ENCODE results near the gene KCNS1. TPM values are rescaled to one million over a fixed set of nuclear protein-coding genes. Genes with fewer than 3 reads are reported as not detected.

The KCNS1 gene
- polyA plus RNA-seq, 1 donor (not counting 4 experiments of a cell fraction or from before 2014, with no cell fraction given): 1.5 TPM

- H3K27ac ChIP-seq (ENCODE audit: control insufficient read depth, insufficient read depth, low read length): peak overlapping the region; percentile 37
Observed at GRCh38 chr20:45105317-45105716, 4.4 kb upstream of the KCNS1 start.

GRCh38 chr20:45104786-45105185, 3.9 kb upstream of the KCNS1 start:
- no peak overlapping the region for H2AFZ ChIP-seq (ENCODE audit: control insufficient read depth, low read length)
- FAIRE-seq (peak; percentile 80), DNase-seq (ENCODE audit: low read depth, low spot score) (peak; percentile 87)
- peaks cover 29% of the 10 kb centered on the region for H3K4me1 ChIP-seq (ENCODE audit: control insufficient read depth, extremely low read depth, insufficient read depth, low read length)
- no peak overlapping the region for H3K9ac ChIP-seq (ENCODE audit: control insufficient read depth, extremely low read depth, insufficient read depth, low read length)
- no peaks in the 10 kb centered on the region for H3K79me2 ChIP-seq (ENCODE audit: control insufficient read depth, insufficient read depth, low read length)
- H3K4me3 ChIP-seq (ENCODE audit: control insufficient read depth in 2 of 3, extremely low read depth in 1 of 3, insufficient read depth in 2 of 3, low read depth in 1 of 3, low read length in 3 of 3): no peak overlapping the region
- H3K9me3 ChIP-seq (ENCODE audit: control insufficient read depth, low read depth, low read length): no peaks in the 10 kb centered on the region
- H3K36me3 ChIP-seq (ENCODE audit: control insufficient read depth in 2 of 2, extremely low read depth in 1 of 2, insufficient read depth in 2 of 2, low read length in 2 of 2): no peaks in the 10 kb centered on the region
- TF ChIP-seq, protein P1, sequence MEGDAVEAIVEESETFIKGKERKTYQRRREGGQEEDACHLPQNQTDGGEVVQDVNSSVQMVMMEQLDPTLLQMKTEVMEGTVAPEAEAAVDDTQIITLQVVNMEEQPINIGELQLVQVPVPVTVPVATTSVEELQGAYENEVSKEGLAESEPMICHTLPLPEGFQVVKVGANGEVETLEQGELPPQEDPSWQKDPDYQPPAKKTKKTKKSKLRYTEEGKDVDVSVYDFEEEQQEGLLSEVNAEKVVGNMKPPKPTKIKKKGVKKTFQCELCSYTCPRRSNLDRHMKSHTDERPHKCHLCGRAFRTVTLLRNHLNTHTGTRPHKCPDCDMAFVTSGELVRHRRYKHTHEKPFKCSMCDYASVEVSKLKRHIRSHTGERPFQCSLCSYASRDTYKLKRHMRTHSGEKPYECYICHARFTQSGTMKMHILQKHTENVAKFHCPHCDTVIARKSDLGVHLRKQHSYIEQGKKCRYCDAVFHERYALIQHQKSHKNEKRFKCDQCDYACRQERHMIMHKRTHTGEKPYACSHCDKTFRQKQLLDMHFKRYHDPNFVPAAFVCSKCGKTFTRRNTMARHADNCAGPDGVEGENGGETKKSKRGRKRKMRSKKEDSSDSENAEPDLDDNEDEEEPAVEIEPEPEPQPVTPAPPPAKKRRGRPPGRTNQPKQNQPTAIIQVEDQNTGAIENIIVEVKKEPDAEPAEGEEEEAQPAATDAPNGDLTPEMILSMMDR (optimal IDR thresholded peaks at IDR 0.05 in 1 of 3, IDR thresholded peaks at IDR 0.05 in 1 of 3, conservative IDR thresholded peaks at IDR 0.05 in 1 of 3; ENCODE audit: extremely low read depth in 1 of 3, insufficient read depth in 2 of 3, low read length in 3 of 3): no peak
- TF ChIP-seq EZH2 (IDR thresholded peaks at IDR 0.05; ENCODE audit: low read length): no peak
- H3K27me3 ChIP-seq (ENCODE audit: control insufficient read depth, extremely low read depth, insufficient read depth, low read length): no peaks in the 10 kb centered on the region
- H3K9me1 ChIP-seq (ENCODE audit: control insufficient read depth, extremely low read depth, insufficient read depth, low read length): no peaks in the 10 kb centered on the region
- peak overlapping the region; percentile 19 for H3K4me2 ChIP-seq (ENCODE audit: control insufficient read depth, extremely low read depth, insufficient read depth, low read depth, low read length)
- no peaks in the 10 kb centered on the region for H4K20me1 ChIP-seq (ENCODE audit: control insufficient read depth, extremely low read depth, insufficient read depth, low read length)
- peak overlapping the region; percentile 37 for H3K27ac ChIP-seq (ENCODE audit: control insufficient read depth, insufficient read depth, low read length)
- dilution Hi-C loops (cut with MboI; ENCODE audit: extremely low pct_ligation_motif_present, low sequenced_read_pairs): no loop called here

More at GRCh38 chr20:45105317-45105716, 4.4 kb upstream of the KCNS1 start:
- peak overlapping the region; percentile 42 for H3K4me2 ChIP-seq (ENCODE audit: control insufficient read depth, extremely low read depth, insufficient read depth, low read depth, low read length)
- no peak for FAIRE-seq
- no peak overlapping the region for H3K9ac ChIP-seq (ENCODE audit: control insufficient read depth, extremely low read depth, insufficient read depth, low read length)
- DNase-seq (ENCODE audit: low read depth, low spot score): no peak
- H3K9me1 ChIP-seq (ENCODE audit: control insufficient read depth, extremely low read depth, insufficient read depth, low read length): no peaks in the 10 kb centered on the region
- dilution Hi-C loops (cut with MboI; ENCODE audit: extremely low pct_ligation_motif_present, low sequenced_read_pairs): no loop called here
- H4K20me1 ChIP-seq (ENCODE audit: control insufficient read depth, extremely low read depth, insufficient read depth, low read length): no peaks in the 10 kb centered on the region
- no peak overlapping the region for H3K4me3 ChIP-seq (ENCODE audit: control insufficient read depth in 2 of 3, extremely low read depth in 1 of 3, insufficient read depth in 2 of 3, low read depth in 1 of 3, low read length in 3 of 3)
- no peaks in the 10 kb centered on the region for H3K27me3 ChIP-seq (ENCODE audit: control insufficient read depth, extremely low read depth, insufficient read depth, low read length)
- H3K4me1 ChIP-seq (ENCODE audit: control insufficient read depth, extremely low read depth, insufficient read depth, low read length): peaks cover 29% of the 10 kb centered on the region
- no peaks in the 10 kb centered on the region for H3K79me2 ChIP-seq (ENCODE audit: control insufficient read depth, insufficient read depth, low read length)
- no peaks in the 10 kb centered on the region for H3K9me3 ChIP-seq (ENCODE audit: control insufficient read depth, low read depth, low read length)
- H3K36me3 ChIP-seq (ENCODE audit: control insufficient read depth in 2 of 2, extremely low read depth in 1 of 2, insufficient read depth in 2 of 2, low read length in 2 of 2): no peaks in the 10 kb centered on the region
- H2AFZ ChIP-seq (ENCODE audit: control insufficient read depth, low read length): no peak overlapping the region
- TF ChIP-seq, protein P1 (optimal IDR thresholded peaks at IDR 0.05 in 1 of 3, IDR thresholded peaks at IDR 0.05 in 1 of 3, conservative IDR thresholded peaks at IDR 0.05 in 1 of 3; ENCODE audit: extremely low read depth in 1 of 3, insufficient read depth in 2 of 3, low read length in 3 of 3): no peak
- no peak for TF ChIP-seq EZH2 (IDR thresholded peaks at IDR 0.05; ENCODE audit: low read length)
